ENCODE data around the gene SP6.

GRCh38 chr17:47836601-47837000, 14.4 kb downstream of the SP6 start:
- TF ChIP-seq, protein P1, sequence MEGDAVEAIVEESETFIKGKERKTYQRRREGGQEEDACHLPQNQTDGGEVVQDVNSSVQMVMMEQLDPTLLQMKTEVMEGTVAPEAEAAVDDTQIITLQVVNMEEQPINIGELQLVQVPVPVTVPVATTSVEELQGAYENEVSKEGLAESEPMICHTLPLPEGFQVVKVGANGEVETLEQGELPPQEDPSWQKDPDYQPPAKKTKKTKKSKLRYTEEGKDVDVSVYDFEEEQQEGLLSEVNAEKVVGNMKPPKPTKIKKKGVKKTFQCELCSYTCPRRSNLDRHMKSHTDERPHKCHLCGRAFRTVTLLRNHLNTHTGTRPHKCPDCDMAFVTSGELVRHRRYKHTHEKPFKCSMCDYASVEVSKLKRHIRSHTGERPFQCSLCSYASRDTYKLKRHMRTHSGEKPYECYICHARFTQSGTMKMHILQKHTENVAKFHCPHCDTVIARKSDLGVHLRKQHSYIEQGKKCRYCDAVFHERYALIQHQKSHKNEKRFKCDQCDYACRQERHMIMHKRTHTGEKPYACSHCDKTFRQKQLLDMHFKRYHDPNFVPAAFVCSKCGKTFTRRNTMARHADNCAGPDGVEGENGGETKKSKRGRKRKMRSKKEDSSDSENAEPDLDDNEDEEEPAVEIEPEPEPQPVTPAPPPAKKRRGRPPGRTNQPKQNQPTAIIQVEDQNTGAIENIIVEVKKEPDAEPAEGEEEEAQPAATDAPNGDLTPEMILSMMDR (IDR thresholded peaks at IDR 0.05; ENCODE audit: borderline replicate concordance, extremely low read depth, low read length, poor library complexity, severe bottlenecking), result no peak
- TF ChIP-seq EZH2 (IDR thresholded peaks at IDR 0.05; ENCODE audit: borderline replicate concordance, low read depth, low read length, severe bottlenecking), result no peak
